ENCODE results near the gene MSRB3. TPM values are rescaled to one million over a fixed set of nuclear protein-coding genes. Genes with fewer than 3 reads are reported as not detected.

The MSRB3 gene
- total RNA-seq, 1 experiment from 2014 or later, result 1.8 TPM

- no peak overlapping the region for H3K27ac Mint-ChIP-seq
- ChIA-PET POLR2A (no interaction called here), CTCF (no interaction called here)
- no peaks in the 10 kb centered on the region for H3K9me3 Mint-ChIP-seq
- no peak overlapping the region for H3K4me3 Mint-ChIP-seq
- no peaks in the 10 kb centered on the region; the same call in 1 of the 2 replicates for H3K27me3 Mint-ChIP-seq (ENCODE audit: low read depth)
- H3K4me1 Mint-ChIP-seq, result no peaks in the 10 kb centered on the region
- no peaks in the 10 kb centered on the region for H3K36me3 Mint-ChIP-seq
- ATAC-seq (no peak), DNase-seq (ENCODE audit: low spot score) (no peak)
- TF ChIP-seq PRDM15 (CRISPR knock-in tag; IDR thresholded peaks at IDR 0.05), result no peak
- TF ChIP-seq RELA (CRISPR knock-in tag; IDR thresholded peaks at IDR 0.05; ENCODE audit: borderline replicate concordance), result no peak
- TF ChIP-seq SMAD4 (CRISPR knock-in tag; IDR thresholded peaks at IDR 0.05), result no peak
- TF ChIP-seq NFYB (CRISPR knock-in tag; conservative IDR thresholded peaks at IDR 0.05; ENCODE audit: low read depth), result no peak
- no peak for TF ChIP-seq IRF1 (CRISPR knock-in tag; IDR thresholded peaks at IDR 0.05)
- no peak for TF ChIP-seq STAT6 (CRISPR knock-in tag; conservative IDR thresholded peaks at IDR 0.05; ENCODE audit: low read depth)
- no peak for TF ChIP-seq SP1 (CRISPR knock-in tag; conservative IDR thresholded peaks at IDR 0.05)
- TF ChIP-seq TEAD4 (CRISPR knock-in tag; IDR thresholded peaks at IDR 0.05), result no peak
- TF ChIP-seq RORB (CRISPR knock-in tag; IDR thresholded peaks at IDR 0.05), result no peak
These were observed 12.1 kb upstream of the MSRB3 start for GRCh38 chr12:65266408-65266807.

GRCh38 chr12:65269603-65270002, 8.9 kb upstream of the MSRB3 start:
- no peak overlapping the region for H3K4me3 Mint-ChIP-seq

More at GRCh38 chr12:65269603-65270002, 8.9 kb upstream of the MSRB3 start:
- POLR2A ChIA-PET, result no interaction called here
- TF ChIP-seq GRHL2 (CRISPR knock-in tag; IDR thresholded peaks at IDR 0.05; ENCODE audit: insufficient replicate concordance, severe bottlenecking) (no peak), ELF4 (CRISPR knock-in tag; IDR thresholded peaks at IDR 0.05; ENCODE audit: low read depth) (no peak), SMAD4 (CRISPR knock-in tag; IDR thresholded peaks at IDR 0.05) (no peak), NFYB (CRISPR knock-in tag; conservative IDR thresholded peaks at IDR 0.05; ENCODE audit: low read depth) (no peak), CREB1 (CRISPR knock-in tag; IDR thresholded peaks at IDR 0.05) (no peak), ZBTB21 (CRISPR knock-in tag; IDR thresholded peaks at IDR 0.05; ENCODE audit: borderline replicate concordance) (no peak), TEAD1 (CRISPR knock-in tag; IDR thresholded peaks at IDR 0.05) (no peak), GABPB1 (CRISPR knock-in tag; IDR thresholded peaks at IDR 0.05) (no peak), ZSCAN18 (CRISPR knock-in tag; IDR thresholded peaks at IDR 0.05) (no peak), ZNF232 (CRISPR knock-in tag; IDR thresholded peaks at IDR 0.05) (no peak)
- CTCF ChIA-PET, result interaction anchor here (1.1 kb wide), 1 partner anchor 468 kb away, joined by 3 read pairs; no protein-coding TSS in a partner anchor
- ATAC-seq (no peak), DNase-seq (ENCODE audit: low spot score) (no peak)
- H3K36me3 Mint-ChIP-seq, result no peaks in the 10 kb centered on the region
- H3K27ac Mint-ChIP-seq, result no peak overlapping the region
- no peaks in the 10 kb centered on the region for H3K9me3 Mint-ChIP-seq
- H3K4me1 Mint-ChIP-seq, result no peaks in the 10 kb centered on the region
- no peaks in the 10 kb centered on the region; the same call in 1 of the 2 replicates for H3K27me3 Mint-ChIP-seq (ENCODE audit: low read depth)
